BE2C (cell line): ENCODE measurements around the gene CAMTA1.

Experiments used
- DNase-seq: peaks from one replicate; pipeline ENCODE4 v3.0.0-alpha.2; 2020
- H3K27me3 ChIP-seq: fragments of 250-450 bp; sonication (Bioruptor Pico); 2 replicates; pipeline ENCODE4 v1.5.1; 2020; ENCODE audit warnings: mild to moderate bottlenecking
- H3K36me3 ChIP-seq: fragments of 250-450 bp; sonication (Bioruptor Pico); 2 replicates; pipeline ENCODE4 v1.5.1; 2020; ENCODE audit warnings: mild to moderate bottlenecking
- H3K4me1 ChIP-seq: fragments of 250-450 bp; sonication (Bioruptor Pico); 2 replicates; pipeline ENCODE4 v1.5.1; 2020
- H3K4me3 ChIP-seq: 2 replicates; pipeline ENCODE4 v1.5.1; 2011; ENCODE audit warnings: low read depth, low read length
- H3K9me3 ChIP-seq: fragments of 250-450 bp; sonication (Bioruptor Pico); 2 replicates; pipeline ENCODE4 v1.5.1; 2020
- TF ChIP-seq, protein P1 (sequence below): IDR thresholded peaks from 2 replicates; pipeline ENCODE4 v1.5.1; 2012; ENCODE audit warnings: mild to moderate bottlenecking, low read depth, low read length

CAMTA1 gene

GRCh38 chr1:6848816-6849215, 63.6 kb downstream of the CAMTA1 start:
- H3K36me3 ChIP-seq, result no peaks in the 10 kb centered on the region
- no peak overlapping the region for H3K4me3 ChIP-seq
- TF ChIP-seq, protein P1, sequence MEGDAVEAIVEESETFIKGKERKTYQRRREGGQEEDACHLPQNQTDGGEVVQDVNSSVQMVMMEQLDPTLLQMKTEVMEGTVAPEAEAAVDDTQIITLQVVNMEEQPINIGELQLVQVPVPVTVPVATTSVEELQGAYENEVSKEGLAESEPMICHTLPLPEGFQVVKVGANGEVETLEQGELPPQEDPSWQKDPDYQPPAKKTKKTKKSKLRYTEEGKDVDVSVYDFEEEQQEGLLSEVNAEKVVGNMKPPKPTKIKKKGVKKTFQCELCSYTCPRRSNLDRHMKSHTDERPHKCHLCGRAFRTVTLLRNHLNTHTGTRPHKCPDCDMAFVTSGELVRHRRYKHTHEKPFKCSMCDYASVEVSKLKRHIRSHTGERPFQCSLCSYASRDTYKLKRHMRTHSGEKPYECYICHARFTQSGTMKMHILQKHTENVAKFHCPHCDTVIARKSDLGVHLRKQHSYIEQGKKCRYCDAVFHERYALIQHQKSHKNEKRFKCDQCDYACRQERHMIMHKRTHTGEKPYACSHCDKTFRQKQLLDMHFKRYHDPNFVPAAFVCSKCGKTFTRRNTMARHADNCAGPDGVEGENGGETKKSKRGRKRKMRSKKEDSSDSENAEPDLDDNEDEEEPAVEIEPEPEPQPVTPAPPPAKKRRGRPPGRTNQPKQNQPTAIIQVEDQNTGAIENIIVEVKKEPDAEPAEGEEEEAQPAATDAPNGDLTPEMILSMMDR, result no peak
- H3K27me3 ChIP-seq, result no peaks in the 10 kb centered on the region
- no peak for DNase-seq
- no peaks in the 10 kb centered on the region for H3K4me1 ChIP-seq
- H3K9me3 ChIP-seq, result no peaks in the 10 kb centered on the region

GRCh38 chr1:6850537-6850936, 65.3 kb downstream of the CAMTA1 start:
- no peaks in the 10 kb centered on the region for H3K36me3 ChIP-seq
- no peak for DNase-seq
- no peaks in the 10 kb centered on the region for H3K4me1 ChIP-seq
- H3K9me3 ChIP-seq, result no peaks in the 10 kb centered on the region
- no peak overlapping the region for H3K4me3 ChIP-seq
- no peaks in the 10 kb centered on the region for H3K27me3 ChIP-seq
- TF ChIP-seq, protein P1, result no peak

GRCh38 chr1:6852136-6852890, 67.1 kb downstream of the CAMTA1 start:
- TF ChIP-seq, protein P1, result no peak
- no peak for DNase-seq
- no peaks in the 10 kb centered on the region for H3K27me3 ChIP-seq
- H3K4me3 ChIP-seq, result no peak overlapping the region
- H3K36me3 ChIP-seq, result no peaks in the 10 kb centered on the region
- H3K4me1 ChIP-seq, result no peaks in the 10 kb centered on the region
- no peaks in the 10 kb centered on the region for H3K9me3 ChIP-seq

DNA sequence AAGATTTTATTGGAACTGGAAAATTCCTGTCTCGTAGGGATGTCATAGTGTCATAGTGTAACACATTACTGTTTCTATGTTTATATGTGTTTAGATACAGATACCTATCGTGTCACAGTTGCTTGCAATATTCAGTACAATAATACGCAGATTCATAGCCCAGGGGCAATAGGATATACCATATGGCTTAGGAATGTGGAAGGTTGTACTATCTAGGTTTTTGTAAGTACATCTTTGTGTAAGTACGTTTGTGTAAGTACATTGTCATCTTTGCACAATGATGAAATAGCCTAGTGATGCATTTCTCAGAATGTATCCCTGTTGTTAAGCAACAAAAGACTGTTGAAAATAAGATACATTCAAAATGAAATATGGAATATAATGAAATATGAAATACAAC, 68.9 kb downstream of the CAMTA1 start:
- Histone ChIP-seq H3K9me3 (no peaks in the 10 kb centered on the region), H3K4me3 (no peak overlapping the region), H3K36me3 (no peaks in the 10 kb centered on the region), H3K27me3 (no peaks in the 10 kb centered on the region), H3K4me1 (no peaks in the 10 kb centered on the region)
- no peak for DNase-seq
- TF ChIP-seq, protein P1, result no peak

DNA sequence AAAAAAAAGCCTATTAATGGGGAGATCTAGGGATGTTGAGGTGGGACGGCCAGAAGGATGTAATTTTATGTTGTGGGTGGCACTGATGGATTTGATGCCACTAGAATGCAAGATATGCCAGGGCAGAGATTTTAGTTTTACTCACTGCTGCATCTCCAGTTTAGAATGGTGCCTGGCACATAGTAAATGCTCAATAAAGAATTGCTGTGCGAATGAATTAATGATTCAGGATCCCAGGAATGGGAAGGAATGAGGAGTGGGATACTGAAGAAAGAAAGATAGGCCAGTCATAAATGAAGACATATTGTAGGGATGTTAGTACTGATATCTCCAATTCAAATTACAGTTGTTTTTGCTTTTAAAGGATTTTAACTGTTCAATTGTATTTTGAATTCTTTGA, 72.6 kb downstream of the CAMTA1 start:
- H3K9me3 ChIP-seq, result no peaks in the 10 kb centered on the region
- no peaks in the 10 kb centered on the region for H3K36me3 ChIP-seq
- no peak for DNase-seq
- no peak overlapping the region for H3K4me3 ChIP-seq
- TF ChIP-seq, protein P1, result no peak
- H3K4me1 ChIP-seq, result no peaks in the 10 kb centered on the region
- no peaks in the 10 kb centered on the region for H3K27me3 ChIP-seq

DNA sequence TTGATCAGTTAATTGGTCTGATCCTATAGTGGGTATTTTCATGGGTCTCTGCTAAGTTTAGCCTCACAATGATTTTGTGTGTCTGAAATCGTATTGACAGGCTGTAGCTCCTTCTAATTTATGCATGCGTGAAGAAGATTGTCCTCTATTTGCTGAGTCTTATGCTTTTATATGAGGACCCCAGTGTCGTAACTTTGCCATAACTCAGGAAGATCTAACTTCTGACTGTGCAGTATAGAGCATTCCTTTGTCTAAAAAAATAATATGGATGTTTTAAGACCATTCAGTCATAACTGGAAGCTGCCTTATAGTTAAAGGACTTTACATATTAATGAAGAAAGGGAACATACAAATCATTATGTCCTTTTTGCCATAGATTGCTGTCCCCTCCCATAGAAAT, 73.3 kb downstream of the CAMTA1 start:
- Histone ChIP-seq H3K36me3 (no peaks in the 10 kb centered on the region), H3K4me3 (no peak overlapping the region), H3K9me3 (no peaks in the 10 kb centered on the region), H3K4me1 (no peaks in the 10 kb centered on the region), H3K27me3 (no peaks in the 10 kb centered on the region)
- DNase-seq, result no peak
- TF ChIP-seq, protein P1, result no peak
